Body of pancreas (tissue), 4 donors: ENCODE results near the gene GMFB. TPM values are rescaled to one million over a fixed set of nuclear protein-coding genes. Genes with fewer than 3 reads are reported as not detected.

ENCODE experiments used
- ATAC-seq: fragments of 150-250 bp; one replicate; pipeline ENCODE4 v1.9.1; 2016
- DNase-seq, 4 donors: peaks; one replicate each; pipeline ENCODE4 v3.0.0-alpha.2; 2019
- H3K27ac ChIP-seq, 4 donors: fragments of 200-600 bp; sonication (generic); 1 replicate in 3 of 4; 2 replicates in 1 of 4; pipeline versions ENCODE4 v1.5.1 to v1.6.1; 2016 to 2019; ENCODE audit warnings: mild to moderate bottlenecking in 1 of 4, mixed read lengths in 1 of 4, moderate library complexity in 1 of 4
- H3K27me3 ChIP-seq, 2 donors: fragments of 200-600 bp; sonication (generic); one replicate each; pipeline ENCODE4 v1.6.0; 2016; ENCODE audit warnings: mild to moderate bottlenecking in 1 of 2
- H3K36me3 ChIP-seq, 2 donors: fragments of 200-600 bp; sonication (generic); replicated peaks in 1 of 2; 2 replicates each; pipeline ENCODE4 v1.5.1; 2016; ENCODE audit warnings: low read depth in 2 of 2; ENCODE audit not compliant: insufficient read depth in 1 of 2
- H3K4me1 ChIP-seq: fragments of 200-600 bp; sonication (generic); one replicate; pipeline ENCODE4 v1.6.0; 2016
- H3K4me3 ChIP-seq, 2 donors: fragments of 200-600 bp; sonication (generic); 1 replicate in 1 of 2; 2 replicates in 1 of 2; pipeline ENCODE4 v1.5.1; 2016 to 2019
- H3K9me3 ChIP-seq, 3 donors: fragments of 200-600 bp; sonication (generic); 1 replicate in 2 of 3; 2 replicates in 1 of 3; pipeline ENCODE4 v1.5.1; 2016
- CTCF ChIP-seq, 7 experiments: fragments of 450-650 bp in 4 of 7; fragments of 200-600 bp in 3 of 7; sonication (generic) in 3 of 7; IDR thresholded peaks; one replicate each; pipeline ENCODE4 v1.5.1; 2016 to 2019; ENCODE audit warnings: antibody characterized with exemption in 7 of 7
- POLR2A ChIP-seq, 3 donors: fragments of 450-650 bp; IDR thresholded peaks; one replicate each; pipeline ENCODE4 v1.6.1; 2016; ENCODE audit warnings: antibody characterized with exemption in 3 of 3, mild to moderate bottlenecking in 2 of 3
- WGBS, 2 donors: methylation state at CpG; one replicate each; pipeline ENCODE4 v1.1.5; 2017; 5-methylcytosine and 5-hydroxymethylcytosine counted together
- intact Hi-C: fragments of 100-400 bp; cut with DNase I; formaldehyde crosslinking; loops from one replicate; pipeline ENCODE4 v1.15.1; 2023
- total RNA-seq, 2 donors: library from RNA; depleted of rRNA; stranded (reverse); fragments of >200 nt; gene quantifications; one replicate each; pipeline ENCODE4 v1.1.0, GENCODE V29; 2016

GMFB gene
- total RNA-seq, 2 donors from 2014 or later, result 24.7 to 26.5 TPM

- 64 to 86% methylated on average over 3 of the region's 3 CpGs for WGBS, 2 donors
- no peaks in the 10 kb centered on the region for H3K4me1 ChIP-seq
- no peak overlapping the region for H3K4me3 ChIP-seq
- no peak for DNase-seq
- no peaks in the 10 kb centered on the region for H3K36me3 ChIP-seq
- no peak overlapping the region for H3K27ac ChIP-seq
- H3K9me3 ChIP-seq, result no peaks in the 10 kb centered on the region
- no peak for TF ChIP-seq CTCF (IDR thresholded peaks at IDR 0.05)
- no peak for TF ChIP-seq POLR2A (IDR thresholded peaks at IDR 0.05)
- peaks cover 0 to 21% of the 10 kb centered on the region in 2 donors for H3K27me3 ChIP-seq
- no peak for ATAC-seq
- intact Hi-C loops, result no loop called here
Measured at GRCh38 chr14:54453252-54453651, 35.5 kb downstream of the GMFB start.

GRCh38 chr14:54451961-54452360, 36.8 kb downstream of the GMFB start:
- Histone ChIP-seq H3K9me3 (no peaks in the 10 kb centered on the region), H3K4me3 (no peak overlapping the region), H3K36me3 (no peaks in the 10 kb centered on the region), H3K27ac (no peak overlapping the region), H3K4me1 (no peaks in the 10 kb centered on the region), H3K27me3 (peaks cover 0 to 21% of the 10 kb centered on the region in 2 donors)
- WGBS, 2 donors, result 74 to 88% methylated on average over 3 of the region's 3 CpGs
- no peak for ATAC-seq
- TF ChIP-seq POLR2A (IDR thresholded peaks at IDR 0.05), result no peak
- TF ChIP-seq CTCF (IDR thresholded peaks at IDR 0.05), result no peak
- intact Hi-C loops, result no loop called here
- no peak for DNase-seq

GRCh38 chr14:54451121-54451601, 37.6 kb downstream of the GMFB start:
- Histone ChIP-seq H3K27ac (no peak overlapping the region), H3K27me3 (peaks cover 0 to 18% of the 10 kb centered on the region in 2 donors), H3K9me3 (no peaks in the 10 kb centered on the region), H3K36me3 (no peaks in the 10 kb centered on the region), H3K4me3 (no peak overlapping the region), H3K4me1 (no peaks in the 10 kb centered on the region)
- intact Hi-C loops, result no loop called here
- DNase-seq (no peak), ATAC-seq (no peak)
- TF ChIP-seq POLR2A (IDR thresholded peaks at IDR 0.05), result no peak
- 80 to 89% methylated on average over 6 to 7 of the region's 7 CpGs for WGBS, 2 donors

GRCh38 chr14:54450535-54450934, 38.2 kb downstream of the GMFB start:
- Histone ChIP-seq H3K27ac (no peak overlapping the region), H3K4me1 (no peaks in the 10 kb centered on the region), H3K4me3 (no peak overlapping the region), H3K27me3 (peaks cover 0 to 15% of the 10 kb centered on the region in 2 donors), H3K36me3 (no peaks in the 10 kb centered on the region), H3K9me3 (no peaks in the 10 kb centered on the region)
- TF ChIP-seq CTCF (IDR thresholded peaks at IDR 0.05) (no peak), POLR2A (IDR thresholded peaks at IDR 0.05) (no peak)
- peak in 1 of 4 donors; percentile 27 for DNase-seq
- 55 to 70% methylated on average over 3 of the region's 3 CpGs for WGBS, 2 donors
- intact Hi-C loops, result no loop called here
- no peak for ATAC-seq

GRCh38 chr14:54447231-54447692, 41.5 kb downstream of the GMFB start:
- ATAC-seq, result no peak
- intact Hi-C loops, result no loop called here
- no peaks in the 10 kb centered on the region for H3K9me3 ChIP-seq
- no peak for TF ChIP-seq POLR2A (IDR thresholded peaks at IDR 0.05)
- TF ChIP-seq CTCF (IDR thresholded peaks at IDR 0.05), result no peak
- DNase-seq, result peak in 1 of 4 donors; percentile 47
- 86 to 89% methylated on average over 8 of the region's 8 CpGs for WGBS, 2 donors
- H3K27ac ChIP-seq, result no peak overlapping the region
- no peak overlapping the region for H3K4me3 ChIP-seq
- no peaks in the 10 kb centered on the region for H3K4me1 ChIP-seq
- peaks cover 0 to 6% of the 10 kb centered on the region in 2 donors for H3K27me3 ChIP-seq
- H3K36me3 ChIP-seq, result no peaks in the 10 kb centered on the region
